Stimulated activated CD4-positive, alpha-beta T cell treated with anti-CD3 and anti-CD28 coated beads, Interleukin-12 subunit alpha, Interleukin-12 subunit beta, amount 100 ng/mL, for 4 hours (primary cell): ENCODE measurements around the gene LCE2B.
"Not testable (repeated sequence)": the region's sequence is repeated elsewhere in the genome, so short reads cannot be mapped to it uniquely, and the experiment has no call there.

Experiments
- DNase-seq: peaks from one replicate; pipeline ENCODE4 v3.0.0-alpha.2; 2020

Gene LCE2B, protein sequence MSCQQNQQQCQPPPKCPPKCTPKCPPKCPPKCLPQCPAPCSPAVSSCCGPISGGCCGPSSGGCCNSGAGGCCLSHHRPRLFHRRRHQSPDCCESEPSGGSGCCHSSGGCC

GRCh38 chr1:152685823-152686222, at the start of gene LCE2B:
Gene LCE2B (plus strand): TSS chr1:152686123. CDS start chr1:152686844, 721 bp downstream.
- not testable (repeated sequence) for DNase-seq

GRCh38 chr1:152640351-152640750, 45.6 kb upstream of the LCE2B start:
- DNase-seq: no peak

GRCh38 chr1:152643945-152644344, 42.0 kb upstream of the LCE2B start:
- DNase-seq: no peak

GRCh38 chr1:152645146-152645545, 40.8 kb upstream of the LCE2B start:
- no peak for DNase-seq

- DNase-seq: no peak
Measured at GRCh38 chr1:152646656-152647055, 39.3 kb upstream of the LCE2B start.

DNA sequence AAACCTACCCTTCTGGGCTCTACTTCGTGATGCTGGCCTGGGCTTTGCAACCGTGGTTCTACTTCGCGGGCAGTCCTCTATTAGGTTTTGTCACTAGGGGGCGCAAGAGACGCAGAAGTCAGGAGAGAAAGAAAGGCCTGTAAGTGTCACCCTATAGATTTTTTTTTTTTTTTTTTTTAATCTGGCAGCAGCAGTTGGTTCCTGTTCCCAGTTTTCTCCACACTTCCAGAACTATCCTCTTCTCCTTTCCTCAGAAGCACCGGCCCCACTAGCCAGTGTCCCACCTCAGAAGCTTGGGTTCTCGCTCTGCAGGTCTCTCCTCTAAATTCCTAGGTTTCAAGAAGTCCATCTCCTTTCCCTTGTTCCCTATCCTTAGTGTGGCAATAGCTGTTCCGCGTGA, 31.8 kb upstream of the LCE2B start:
- peak; percentile 28 for DNase-seq

DNA sequence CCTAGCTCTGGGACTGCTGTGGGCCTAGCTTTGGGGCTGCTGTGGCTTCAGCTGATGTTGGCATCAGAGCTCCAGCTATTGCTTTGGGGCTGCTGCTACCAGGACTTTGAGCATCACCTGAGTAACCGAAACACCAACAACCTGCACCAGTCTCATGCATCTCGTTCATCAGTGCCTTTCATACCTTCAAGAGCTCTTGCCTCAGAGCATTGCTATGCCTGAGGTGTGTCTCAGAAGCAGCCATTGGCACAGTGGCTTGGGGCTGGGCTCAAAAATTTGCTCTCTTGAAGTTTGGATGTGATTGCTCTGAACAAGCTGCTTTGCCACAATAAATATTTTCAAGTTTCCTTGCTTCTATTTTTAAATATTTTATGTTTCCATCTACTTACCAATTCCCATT, 29.5 kb upstream of the LCE2B start:
- DNase-seq: no peak

GRCh38 chr1:152657677-152658076, 28.2 kb upstream of the LCE2B start:
- DNase-seq: no peak

DNA sequence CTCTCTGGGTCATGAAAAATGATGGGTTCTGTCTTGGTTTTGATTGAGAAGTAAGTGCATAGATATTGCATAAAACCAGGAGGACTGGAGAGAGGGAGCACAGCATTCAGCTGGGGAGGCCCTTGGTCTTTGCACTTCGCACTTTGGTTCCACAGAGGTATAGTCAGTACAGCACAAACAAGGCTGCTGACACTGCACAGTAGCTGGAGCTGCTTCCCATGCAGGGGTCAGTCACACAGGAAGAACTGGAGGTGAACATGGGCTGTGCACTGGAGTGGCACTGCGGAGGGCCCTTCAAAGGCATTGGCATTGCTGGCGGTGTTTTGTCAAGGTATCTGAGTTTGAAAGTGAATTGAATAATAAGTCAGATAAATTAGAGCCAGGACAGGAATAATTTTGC, 27.3 kb upstream of the LCE2B start:
- DNase-seq: no peak

- no peak for DNase-seq
Measured at GRCh38 chr1:152663098-152663497, 22.8 kb upstream of the LCE2B start, which contains the start of gene LCE2D. Gene LCE2D (plus strand): TSS chr1:152663380. CDS start chr1:152664106, 726 bp downstream.

DNA sequence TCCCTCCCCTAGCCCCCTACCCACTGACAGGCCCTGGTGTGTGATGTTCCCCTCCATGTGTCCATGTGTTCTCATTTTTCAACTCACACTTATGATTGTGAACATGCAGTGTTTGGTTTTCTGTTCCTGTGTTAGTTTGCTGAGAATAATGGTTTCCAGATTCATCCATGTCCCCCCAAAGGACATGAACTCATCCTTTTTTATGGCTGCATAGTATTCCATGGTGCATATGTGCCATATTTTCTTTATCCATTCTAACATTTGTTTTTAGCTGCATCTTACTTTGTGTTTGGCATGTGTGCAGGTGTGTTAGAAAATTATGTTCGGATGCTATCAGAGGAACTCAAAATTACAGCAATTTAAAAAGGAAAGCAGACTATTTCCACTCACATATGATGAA, 19.8 kb upstream of the LCE2B start:
- DNase-seq: not testable (repeated sequence)

- DNase-seq: no peak
Measured at GRCh38 chr1:152667648-152668047, 18.3 kb upstream of the LCE2B start.

- no peak for DNase-seq
Measured at GRCh38 chr1:152673016-152673415, 12.9 kb upstream of the LCE2B start.

GRCh38 chr1:152674983-152675382, 10.9 kb upstream of the LCE2B start, which contains the start of gene LCE2C:
Gene LCE2C (plus strand): TSS chr1:152675279. CDS start chr1:152676016, 737 bp downstream.
- DNase-seq: not testable (repeated sequence)

DNA sequence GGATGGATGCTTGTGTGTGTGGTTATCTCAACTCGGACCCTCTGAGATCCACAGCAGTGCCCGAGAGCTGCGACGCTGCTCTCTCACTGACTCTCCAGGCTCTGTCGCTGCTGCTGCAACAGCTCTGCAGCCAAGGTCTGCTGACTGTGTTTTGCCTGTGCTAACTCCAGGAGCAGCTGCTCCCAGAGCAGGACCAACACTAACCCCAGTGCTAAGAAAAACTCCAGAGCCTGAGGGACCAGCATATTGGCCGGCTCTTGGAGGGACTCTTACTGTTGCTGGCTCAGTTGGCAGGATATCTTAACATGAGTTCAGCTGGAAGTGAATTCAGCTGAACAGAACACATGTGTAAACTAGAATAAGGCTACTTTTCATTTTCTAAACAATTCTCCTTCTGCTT, 6.5 kb upstream of the LCE2B start:
- no peak for DNase-seq

GRCh38 chr1:152681616-152682015, 4.3 kb upstream of the LCE2B start:
- DNase-seq: no peak

- no peak for DNase-seq
Measured at GRCh38 chr1:152683846-152684245, 2.1 kb upstream of the LCE2B start.

DNA sequence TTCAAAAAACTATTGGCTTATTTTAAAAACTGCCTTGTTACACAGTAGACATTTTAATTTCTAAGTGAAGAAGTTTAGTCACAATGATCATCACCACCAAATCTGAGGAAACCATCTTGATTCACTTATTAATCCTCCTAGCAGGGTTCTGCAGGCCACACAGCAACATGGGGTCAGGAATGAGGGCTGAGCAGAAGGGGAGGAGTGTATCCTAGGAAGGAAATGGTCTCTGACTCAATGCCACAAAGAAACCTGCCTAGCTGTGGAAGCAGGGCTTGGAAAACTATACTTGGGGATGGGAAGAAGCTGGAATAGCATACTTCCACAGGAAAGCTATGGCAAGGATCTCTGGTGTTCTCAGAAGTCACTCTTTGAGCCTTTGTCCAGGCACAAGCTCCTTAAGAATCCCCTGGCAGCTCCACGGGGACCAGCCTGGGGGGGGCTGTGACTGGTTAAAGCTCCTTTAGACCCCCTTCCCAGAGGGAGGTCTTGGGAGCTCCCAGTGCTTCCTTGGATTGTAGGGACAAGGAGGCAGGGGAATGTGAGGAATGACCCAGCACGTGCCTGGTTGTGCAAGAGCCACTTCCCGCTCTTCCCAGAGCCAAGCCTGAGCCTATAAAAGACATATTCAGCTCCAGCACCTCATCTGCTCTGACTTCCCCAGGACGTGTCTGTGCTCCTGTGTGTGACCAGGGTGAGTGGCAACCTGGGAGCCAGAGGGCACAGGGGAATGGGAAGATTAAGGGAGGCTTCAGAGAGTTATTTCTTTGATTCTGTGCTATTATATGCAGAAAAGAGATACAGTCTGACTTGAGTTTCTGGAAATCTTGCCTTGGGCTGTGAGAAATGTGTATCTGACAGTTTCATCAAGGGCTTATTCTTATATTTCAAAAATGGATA, 12.0 kb downstream of the LCE2B start, which contains the start of gene LCE2A:
TSS of gene LCE2A (plus strand) at position 645 of the 900 bp plus-strand sequence. CDS start 557 bp downstream, outside the sequence.
- DNase-seq: no peak

DNA sequence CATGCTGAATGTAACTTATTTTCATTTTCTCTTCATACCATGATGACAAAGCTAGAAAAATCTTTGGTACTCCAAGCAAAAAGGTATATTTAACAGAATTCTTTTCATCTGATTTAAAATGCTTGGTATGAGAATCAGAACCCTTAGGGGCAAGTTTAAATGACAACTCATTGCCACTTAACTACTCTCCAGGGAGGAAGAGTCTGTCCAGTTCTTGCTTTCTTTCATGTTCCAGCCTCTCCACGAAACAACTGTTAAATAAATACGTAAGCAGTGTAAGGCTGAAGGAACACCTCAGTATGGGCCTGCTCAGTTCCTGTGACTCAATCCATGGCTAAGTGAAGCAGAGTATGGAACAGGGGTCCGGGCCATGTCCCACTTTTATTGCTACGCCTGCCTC, 13.8 kb downstream of the LCE2B start:
- no peak for DNase-seq

- no peak for DNase-seq
Measured at GRCh38 chr1:152707860-152708259, 21.9 kb downstream of the LCE2B start, which contains the start of gene LCE4A. Gene LCE4A (plus strand): TSS chr1:152708160. CDS start chr1:152709076, 916 bp downstream.

- DNase-seq: no peak
Measured at GRCh38 chr1:152718238-152718637, 32.3 kb downstream of the LCE2B start.

- DNase-seq: no peak
Measured at GRCh38 chr1:152725261-152725660, 39.3 kb downstream of the LCE2B start.

DNA sequence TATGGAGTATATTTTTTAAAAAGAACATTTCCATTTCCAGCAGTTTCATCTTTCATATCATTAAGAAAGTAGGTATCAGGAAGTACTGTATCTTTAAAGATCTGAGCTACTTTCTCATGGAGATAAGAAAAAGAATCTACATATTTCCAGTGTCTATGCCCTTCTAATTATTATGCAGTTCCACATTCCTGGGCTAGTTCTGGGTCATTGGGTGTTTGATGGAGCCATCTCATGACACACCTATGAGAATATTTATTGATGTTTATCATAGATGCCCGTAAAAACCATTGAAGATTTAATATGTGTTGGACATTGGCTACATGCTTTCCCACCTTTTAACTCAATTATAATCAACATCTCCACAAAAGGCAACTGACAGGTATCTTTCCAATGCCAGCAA, 43.1 kb downstream of the LCE2B start:
- DNase-seq: no peak

- DNase-seq: no peak
Measured at GRCh38 chr1:152735648-152736047, 49.7 kb downstream of the LCE2B start.
